Trophoblast cell (in vitro differentiated cells and primary cell): ENCODE data around the gene TECR.
"Not testable (repeated sequence)": the region's sequence is repeated elsewhere in the genome, so short reads cannot be mapped to it uniquely, and the experiment has no call there.

Experiments used
- DNase-seq, 2 donors: peaks; one replicate each; pipeline ENCODE4 v3.0.0-alpha.2; 2016
- H2AFZ ChIP-seq: 2 replicates; pipeline ENCODE4 v1.6.1; 2013; ENCODE audit warnings: low read length, moderate library complexity, mild to moderate bottlenecking; ENCODE audit not compliant: insufficient read depth, poor library complexity
- H2AK5ac ChIP-seq: 2 replicates; pipeline ENCODE4 v1.6.1; 2013; ENCODE audit warnings: mild to moderate bottlenecking, low read length
- H2BK120ac ChIP-seq: 2 replicates; pipeline ENCODE4 v1.6.1; 2013; ENCODE audit warnings: low read length, mild to moderate bottlenecking, moderate library complexity; ENCODE audit not compliant: insufficient read depth, poor library complexity
- H2BK12ac ChIP-seq: 2 replicates; pipeline ENCODE4 v1.6.1; 2013; ENCODE audit warnings: mild to moderate bottlenecking, low read length, moderate library complexity
- H2BK5ac ChIP-seq: 2 replicates; pipeline ENCODE4 v1.6.1; 2013; ENCODE audit warnings: low read length, low read depth, moderate library complexity, mild to moderate bottlenecking; ENCODE audit not compliant: poor library complexity
- H3K14ac ChIP-seq: 2 replicates; pipeline ENCODE4 v1.6.1; 2013; ENCODE audit warnings: mild to moderate bottlenecking, low read length
- H3K18ac ChIP-seq: 2 replicates; pipeline ENCODE4 v1.6.1; 2013; ENCODE audit warnings: mild to moderate bottlenecking, low read length
- H3K23ac ChIP-seq: 2 replicates; pipeline ENCODE4 v1.6.1; 2013; ENCODE audit warnings: low read length
- H3K27ac ChIP-seq: 2 replicates; pipeline ENCODE4 v1.5.1; 2013; ENCODE audit warnings: low read depth, mild to moderate bottlenecking, inconsistent platforms, low read length, moderate library complexity
- H3K27me3 ChIP-seq: 2 replicates; pipeline ENCODE4 v1.6.1; 2013; ENCODE audit warnings: inconsistent platforms, mild to moderate bottlenecking, low read length, moderate library complexity; ENCODE audit not compliant: insufficient read depth
- H3K36me3 ChIP-seq, 2 experiments: 1 replicate in 1 of 2; 2 replicates in 1 of 2; pipeline ENCODE4 v1.6.1; 2013; ENCODE audit warnings: low read length in 2 of 2, mild to moderate bottlenecking in 2 of 2, moderate library complexity in 1 of 2; ENCODE audit not compliant: insufficient read depth in 2 of 2, control insufficient read depth in 1 of 2
- H3K4ac ChIP-seq: 2 replicates; pipeline ENCODE4 v1.6.1; 2013; ENCODE audit warnings: low read depth, mild to moderate bottlenecking, low read length, moderate library complexity
- H3K4me1 ChIP-seq, 2 experiments: 1 replicate in 1 of 2; 2 replicates in 1 of 2; pipeline ENCODE4 v1.6.1; 2013; ENCODE audit warnings: low read length in 2 of 2, mild to moderate bottlenecking in 2 of 2, moderate library complexity in 1 of 2; ENCODE audit not compliant: insufficient read depth in 2 of 2, control insufficient read depth in 1 of 2
- H3K4me2 ChIP-seq: 2 replicates; pipeline ENCODE4 v1.6.1; 2013; ENCODE audit warnings: inconsistent platforms, mild to moderate bottlenecking, low read length, moderate library complexity
- H3K4me3 ChIP-seq: 2 replicates; pipeline ENCODE4 v1.5.1; 2013; ENCODE audit warnings: mild to moderate bottlenecking, low read depth, low read length, inconsistent platforms
- H3K79me1 ChIP-seq: one replicate; pipeline ENCODE4 v1.6.1; 2013; ENCODE audit warnings: low read length
- H3K79me2 ChIP-seq: 2 replicates; pipeline ENCODE4 v1.6.1; 2013; ENCODE audit warnings: low read length, mild to moderate bottlenecking; ENCODE audit not compliant: control insufficient read depth, insufficient read depth, poor library complexity
- H3K9ac ChIP-seq: 2 replicates; pipeline ENCODE4 v1.6.1; 2013; ENCODE audit warnings: mild to moderate bottlenecking, low read length
- H3K9me3 ChIP-seq: 2 replicates; pipeline ENCODE4 v1.6.1; 2013; ENCODE audit warnings: low read depth, mild to moderate bottlenecking, control low read depth, inconsistent platforms, low read length; ENCODE audit not compliant: insufficient read depth
- H4K12ac ChIP-seq: 2 replicates; pipeline ENCODE4 v1.6.1; 2013; ENCODE audit warnings: low read depth, mild to moderate bottlenecking, low read length, moderate library complexity
- H4K8ac ChIP-seq: 2 replicates; pipeline ENCODE4 v1.6.1; 2013; ENCODE audit warnings: low read depth, mild to moderate bottlenecking, low read length, moderate library complexity
- H4K91ac ChIP-seq: one replicate; pipeline ENCODE4 v1.6.1; 2013; ENCODE audit warnings: low read depth, mild to moderate bottlenecking, low read length, moderate library complexity
- WGBS: extraction: QIAGEN DNeasy Blood & Tissue Kit; methylation state at CpG from one replicate; pipeline ENCODE4 v1.1.7; 2013; ENCODE audit warnings: missing lambda C conversion rate; ENCODE audit not compliant: insufficient read length, insufficient coverage; ENCODE audit errors: extremely low coverage; 5-methylcytosine and 5-hydroxymethylcytosine counted together

Gene TECR

GRCh38 chr19:14603990-14604387 lies 74.6 kb downstream of the TECR start:
- no peak overlapping the region for H3K14ac ChIP-seq
- no CpG with 5 or more reads among the region's 2 CpGs for WGBS
- no peaks in the 10 kb centered on the region for H3K79me2 ChIP-seq
- no peak overlapping the region for H3K18ac ChIP-seq
- no peak overlapping the region for H4K8ac ChIP-seq
- H2BK120ac ChIP-seq: no peak overlapping the region
- H3K4me3 ChIP-seq: no peak overlapping the region
- H3K36me3 ChIP-seq: no peaks in the 10 kb centered on the region
- H3K27ac ChIP-seq: no peak overlapping the region
- no peak overlapping the region for H3K9ac ChIP-seq
- no peak overlapping the region for H2AK5ac ChIP-seq
- no peak overlapping the region for H3K23ac ChIP-seq
- H2AFZ ChIP-seq: no peak overlapping the region
- no peak overlapping the region for H2BK12ac ChIP-seq
- no peaks in the 10 kb centered on the region for H3K79me1 ChIP-seq
- H3K4me1 ChIP-seq: no peaks in the 10 kb centered on the region
- no peak for DNase-seq
- H3K4ac ChIP-seq: no peak overlapping the region
- no peak overlapping the region for H4K91ac ChIP-seq
- H3K4me2 ChIP-seq: no peak overlapping the region
- H3K27me3 ChIP-seq: no peaks in the 10 kb centered on the region
- no peak overlapping the region for H2BK5ac ChIP-seq
- peaks cover 33% of the 10 kb centered on the region for H3K9me3 ChIP-seq
- H4K12ac ChIP-seq: no peak overlapping the region

- no peak overlapping the region for H3K14ac ChIP-seq
- H3K4me3 ChIP-seq: no peak overlapping the region
- no peaks in the 10 kb centered on the region for H3K79me2 ChIP-seq
- H4K8ac ChIP-seq: no peak overlapping the region
- no peak overlapping the region for H2BK12ac ChIP-seq
- H3K4me1 ChIP-seq: no peaks in the 10 kb centered on the region
- no peak overlapping the region for H3K23ac ChIP-seq
- WGBS: no CpG with 5 or more reads among the region's 9 CpGs
- H3K4ac ChIP-seq: no peak overlapping the region
- H3K27me3 ChIP-seq: no peaks in the 10 kb centered on the region
- H4K91ac ChIP-seq: no peak overlapping the region
- no peak overlapping the region for H2AK5ac ChIP-seq
- DNase-seq: no peak
- no peak overlapping the region for H3K4me2 ChIP-seq
- H2AFZ ChIP-seq: no peak overlapping the region
- H2BK5ac ChIP-seq: no peak overlapping the region
- H3K36me3 ChIP-seq: no peaks in the 10 kb centered on the region
- H3K9ac ChIP-seq: no peak overlapping the region
- H4K12ac ChIP-seq: no peak overlapping the region
- no peak overlapping the region for H2BK120ac ChIP-seq
- H3K27ac ChIP-seq: no peak overlapping the region
- no peaks in the 10 kb centered on the region for H3K79me1 ChIP-seq
- peaks cover 34% of the 10 kb centered on the region for H3K9me3 ChIP-seq
- no peak overlapping the region for H3K18ac ChIP-seq
These were observed 77.2 kb downstream of the TECR start for GRCh38 chr19:14606627-14607026.

GRCh38 chr19:14611051-14611450 lies 81.7 kb downstream of the TECR start:
- no peak overlapping the region for H3K4me3 ChIP-seq
- no peak overlapping the region for H3K4ac ChIP-seq
- H4K8ac ChIP-seq: no peak overlapping the region
- no peak overlapping the region for H4K12ac ChIP-seq
- H2BK12ac ChIP-seq: no peak overlapping the region
- WGBS: no CpG with 5 or more reads among the region's 4 CpGs
- H3K9me3 ChIP-seq: peaks cover 38% of the 10 kb centered on the region
- no peak overlapping the region for H2BK5ac ChIP-seq
- no peak overlapping the region for H3K23ac ChIP-seq
- no peak overlapping the region for H3K9ac ChIP-seq
- H2BK120ac ChIP-seq: no peak overlapping the region
- H3K4me2 ChIP-seq: no peak overlapping the region
- H3K27me3 ChIP-seq: no peaks in the 10 kb centered on the region
- no peak for DNase-seq
- no peak overlapping the region for H3K14ac ChIP-seq
- no peaks in the 10 kb centered on the region for H3K4me1 ChIP-seq
- H2AK5ac ChIP-seq: no peak overlapping the region
- no peak overlapping the region for H4K91ac ChIP-seq
- no peaks in the 10 kb centered on the region for H3K79me1 ChIP-seq
- H3K79me2 ChIP-seq: no peaks in the 10 kb centered on the region
- no peak overlapping the region for H2AFZ ChIP-seq
- no peak overlapping the region for H3K27ac ChIP-seq
- no peak overlapping the region for H3K18ac ChIP-seq
- no peaks in the 10 kb centered on the region for H3K36me3 ChIP-seq

- not testable (repeated sequence) for H3K79me2 ChIP-seq, H2BK120ac ChIP-seq, H4K8ac ChIP-seq, H3K9ac ChIP-seq, H3K4me1 ChIP-seq, H2AFZ ChIP-seq, H3K4me3 ChIP-seq, H3K23ac ChIP-seq, H4K12ac ChIP-seq, H3K79me1 ChIP-seq, DNase-seq, H3K18ac ChIP-seq, H2AK5ac ChIP-seq, H2BK5ac ChIP-seq, H3K4me2 ChIP-seq, H3K27me3 ChIP-seq, H4K91ac ChIP-seq, H3K36me3 ChIP-seq, H3K4ac ChIP-seq, H2BK12ac ChIP-seq, H3K27ac ChIP-seq, H3K14ac ChIP-seq
- H3K9me3 ChIP-seq: peaks cover 35% of the 10 kb centered on the region
- no CpG with 5 or more reads among the region's 5 CpGs for WGBS
These were observed 82.8 kb downstream of the TECR start for GRCh38 chr19:14612242-14612641.
